Dedifferentiated amniotic fluid mesenchymal stem cell (primary cell): Measurements from ENCODE around the gene TP53I11.
A peak's percentile ranks its signal among the peaks of the same experiment; 100 is the strongest.

Experiments used
- DNase-seq: peaks from one replicate; pipeline ENCODE4 v3.0.0-alpha.2; 2016; ENCODE audit errors: extremely low spot score

Gene TP53I11

GRCh38 chr11:44914105-44914504 lies 36.6 kb downstream of the TP53I11 start:
- no peak for DNase-seq

GRCh38 chr11:44913502-44913901 lies 37.2 kb downstream of the TP53I11 start:
- DNase-seq: no peak

- no peak for DNase-seq
Observed at GRCh38 chr11:44912270-44912987, 38.3 kb downstream of the TP53I11 start.

- DNase-seq: peak; percentile 91
Observed at GRCh38 chr11:44911029-44911814, 39.5 kb downstream of the TP53I11 start.

GRCh38 chr11:44910591-44910990 lies 40.1 kb downstream of the TP53I11 start:
- DNase-seq: no peak

GRCh38 chr11:44909557-44909956 lies 41.1 kb downstream of the TP53I11 start:
- no peak for DNase-seq

GRCh38 chr11:44906649-44907048 lies 44.0 kb downstream of the TP53I11 start:
- DNase-seq: no peak

- DNase-seq: no peak
Observed at GRCh38 chr11:44905131-44905866, 45.4 kb downstream of the TP53I11 start.

GRCh38 chr11:44904261-44905020 lies 46.2 kb downstream of the TP53I11 start:
- no peak for DNase-seq

GRCh38 chr11:44903518-44903917 lies 47.2 kb downstream of the TP53I11 start:
- no peak for DNase-seq

GRCh38 chr11:44903035-44903434 lies 47.6 kb downstream of the TP53I11 start:
- DNase-seq: no peak

GRCh38 chr11:44901786-44902185 lies 48.9 kb downstream of the TP53I11 start:
- no peak for DNase-seq

- no peak for DNase-seq
Observed at GRCh38 chr11:44901120-44901633, 49.5 kb downstream of the TP53I11 start.

GRCh38 chr11:44899959-44900358 lies 50.7 kb downstream of the TP53I11 start:
- DNase-seq: no peak

GRCh38 chr11:44893846-44894617 lies 56.7 kb downstream of the TP53I11 start:
- DNase-seq: peak; percentile 28

- no peak for DNase-seq
Observed at GRCh38 chr11:44893308-44893822, 57.3 kb downstream of the TP53I11 start.

GRCh38 chr11:44892843-44893242 lies 57.8 kb downstream of the TP53I11 start:
- no peak for DNase-seq

GRCh38 chr11:44889266-44889665 lies 61.4 kb downstream of the TP53I11 start:
- no peak for DNase-seq

- DNase-seq: no peak
Observed at GRCh38 chr11:44887636-44888035, 63.0 kb downstream of the TP53I11 start.

- peak; percentile 63 for DNase-seq
Observed at GRCh38 chr11:44886790-44887140, 63.9 kb downstream of the TP53I11 start.
